TTC549 (cell line): ENCODE measurements around the gene GAB2.

ENCODE experiments used
- FAIRE-seq: peaks from 2 replicates; lab custom pipeline; 2012; peaks lifted over from hg19 to GRCh38; lab: Jason Lieb, UNC

The GAB2 gene

GRCh38 chr11:78201096-78201818, 216.4 kb downstream of the GAB2 start:
- FAIRE-seq, result no peak

GRCh38 chr11:78200553-78200952, 217.1 kb downstream of the GAB2 start:
- no peak for FAIRE-seq

GRCh38 chr11:78200061-78200460, 217.6 kb downstream of the GAB2 start:
- no peak for FAIRE-seq

GRCh38 chr11:78199653-78200015, 218.0 kb downstream of the GAB2 start:
- no peak for FAIRE-seq

GRCh38 chr11:78199015-78199652, 218.5 kb downstream of the GAB2 start:
- FAIRE-seq, result no peak

GRCh38 chr11:78197816-78198215, 219.8 kb downstream of the GAB2 start:
- no peak for FAIRE-seq

- no peak for FAIRE-seq
Observed at GRCh38 chr11:78196661-78197091, 220.9 kb downstream of the GAB2 start.

- FAIRE-seq, result no peak
Observed at GRCh38 chr11:78195917-78196560, 221.6 kb downstream of the GAB2 start.

GRCh38 chr11:78194490-78194889, 223.1 kb downstream of the GAB2 start:
- no peak for FAIRE-seq

GRCh38 chr11:78193806-78194205, 223.8 kb downstream of the GAB2 start:
- no peak for FAIRE-seq

- FAIRE-seq, result no peak
Observed at GRCh38 chr11:78192911-78193351, 224.7 kb downstream of the GAB2 start.

- no peak for FAIRE-seq
Observed at GRCh38 chr11:78192223-78192719, 225.3 kb downstream of the GAB2 start.

- no peak for FAIRE-seq
Observed at GRCh38 chr11:78190871-78191538, 226.6 kb downstream of the GAB2 start.

GRCh38 chr11:78190374-78190773, 227.2 kb downstream of the GAB2 start:
- FAIRE-seq, result no peak

- no peak for FAIRE-seq
Observed at GRCh38 chr11:78189851-78190250, 227.8 kb downstream of the GAB2 start.

- FAIRE-seq, result no peak
Observed at GRCh38 chr11:78189174-78189724, 228.4 kb downstream of the GAB2 start.

GRCh38 chr11:78188286-78189173, 229.1 kb downstream of the GAB2 start, which contains the start of the genes KCTD21 and USP35:
Gene KCTD21, minus strand, starts transcription at chr11:78188626. Its CDS starts 14,072 bp downstream, at chr11:78174554.
Gene USP35, plus strand, starts transcription at chr11:78188919. Its CDS starts 7,327 bp downstream, at chr11:78196246.
- FAIRE-seq, result no peak

- no peak for FAIRE-seq
Observed at GRCh38 chr11:78187366-78188285, 230.0 kb downstream of the GAB2 start.

- FAIRE-seq, result no peak
Observed at GRCh38 chr11:78181185-78181584, 236.4 kb downstream of the GAB2 start.

- no peak for FAIRE-seq
Observed at GRCh38 chr11:78180751-78181150, 236.9 kb downstream of the GAB2 start.
